Breast epithelium (tissue), 4 donors: Measurements from ENCODE around the gene RETREG3. TPM values are rescaled to one million over a fixed set of nuclear protein-coding genes. Genes with fewer than 3 reads are reported as not detected.
A peak's percentile ranks its signal among the peaks of the same experiment; 100 is the strongest.

Source experiments
- DNase-seq, 2 donors: peaks; one replicate each; pipeline ENCODE4 v3.0.0-alpha.2; 2019; ENCODE audit warnings: low spot score in 2 of 2
- H3K27ac ChIP-seq, 2 donors: fragments of 200-600 bp; sonication (generic) in 1 of 2; one replicate each; pipeline ENCODE4 v1.5.1; 2016 to 2019; ENCODE audit warnings: mild to moderate bottlenecking in 1 of 2
- H3K27me3 ChIP-seq, 2 donors: fragments of 200-600 bp; sonication (generic) in 1 of 2; one replicate each; pipeline versions ENCODE4 v1.5.1 to v1.6.0; 2017 to 2019; ENCODE audit warnings: control low read depth in 1 of 2, mild to moderate bottlenecking in 1 of 2
- H3K36me3 ChIP-seq: fragments of 200-600 bp; one replicate; pipeline ENCODE4 v1.5.1; 2019
- H3K4me1 ChIP-seq, 2 donors: fragments of 200-600 bp; sonication (generic); one replicate each; pipeline ENCODE4 v1.5.1; 2016 to 2019; ENCODE audit warnings: control low read depth in 1 of 2
- H3K4me3 ChIP-seq, 3 donors: fragments of 200-600 bp; sonication (generic); 1 replicate in 2 of 3; 2 replicates in 1 of 3; pipeline ENCODE4 v1.5.1; 2016 to 2019; ENCODE audit warnings: mild to moderate bottlenecking in 3 of 3, moderate library complexity in 2 of 3
- H3K9me3 ChIP-seq, 2 donors: fragments of 200-600 bp; sonication (generic) in 1 of 2; one replicate each; pipeline ENCODE4 v1.5.1; 2016 to 2019; ENCODE audit warnings: control low read depth in 1 of 2
- CTCF ChIP-seq, 3 donors: fragments of 450-650 bp; IDR thresholded peaks; one replicate each; pipeline ENCODE4 v1.5.1; 2016 to 2017; ENCODE audit warnings: antibody characterized with exemption in 3 of 3, mild to moderate bottlenecking in 3 of 3, moderate library complexity in 3 of 3
- POLR2A ChIP-seq: fragments of 450-650 bp; IDR thresholded peaks from one replicate; pipeline ENCODE4 v1.6.1; 2016; ENCODE audit warnings: antibody characterized with exemption, mild to moderate bottlenecking, moderate library complexity
- POLR2AphosphoS5 ChIP-seq, 3 donors: sonication (generic); formaldehyde crosslinking; IDR thresholded peaks; one replicate each; pipeline ENCODE4 v1.6.1; 2017; ENCODE audit warnings: antibody characterized with exemption in 3 of 3
- intact Hi-C: fragments of 100-400 bp; cut with DNase I; formaldehyde crosslinking; loops from one replicate; pipeline ENCODE4 v1.15.1; 2023; ENCODE audit warnings: low total_unique reads
- total RNA-seq, 3 donors: library from RNA; depleted of rRNA; stranded (reverse); fragments of >200 nt; gene quantifications; one replicate each; pipeline ENCODE4 v1.1.0, GENCODE V29; 2016

RETREG3 gene
- total RNA-seq, 3 donors from 2014 or later, result 58.7 to 85.8 (median 62.4) TPM

- H3K27ac ChIP-seq, result peak overlapping the region; percentile 92 to 94
- H3K9me3 ChIP-seq, result no peaks in the 10 kb centered on the region
- DNase-seq, result no peak
- H3K4me1 ChIP-seq, result peaks cover 0 to 6% of the 10 kb centered on the region in 2 donors
- H3K27me3 ChIP-seq, result no peaks in the 10 kb centered on the region
- H3K4me3 ChIP-seq, result peak overlapping the region; percentile 71 to 92 (median 83)
- H3K36me3 ChIP-seq, result no peaks in the 10 kb centered on the region
- intact Hi-C loops, result loop anchor here (1.0 kb wide), 1 partner anchor 12 kb away; no protein-coding TSS in a partner anchor
- no peak for TF ChIP-seq POLR2A
Observed at GRCh38 chr17:42608305-42609181, 631 bp downstream of the RETREG3 start.

- Histone ChIP-seq H3K27me3 (no peaks in the 10 kb centered on the region), H3K27ac (no peak overlapping the region), H3K36me3 (no peaks in the 10 kb centered on the region), H3K4me1 (peaks cover 0 to 6% of the 10 kb centered on the region in 2 donors), H3K4me3 (peak overlapping the region in 2 of 3 donors; percentile 71 to 92), H3K9me3 (no peaks in the 10 kb centered on the region)
- TF ChIP-seq CTCF (IDR thresholded peaks at IDR 0.05), result no peak
- TF ChIP-seq POLR2A, result no peak
- TF ChIP-seq POLR2AphosphoS5 (IDR thresholded peaks at IDR 0.05), result no peak
- no peak for DNase-seq
- intact Hi-C loops, result no loop called here
Observed at GRCh38 chr17:42607769-42608168, 1.4 kb downstream of the RETREG3 start.

- Histone ChIP-seq H3K9me3 (no peaks in the 10 kb centered on the region), H3K36me3 (no peaks in the 10 kb centered on the region), H3K27ac (no peak overlapping the region), H3K4me1 (peaks cover 0 to 6% of the 10 kb centered on the region in 2 donors), H3K27me3 (no peaks in the 10 kb centered on the region), H3K4me3 (no peak overlapping the region)
- TF ChIP-seq CTCF (IDR thresholded peaks at IDR 0.05) (no peak), POLR2AphosphoS5 (IDR thresholded peaks at IDR 0.05) (no peak), POLR2A (no peak)
- intact Hi-C loops, result no loop called here
- DNase-seq, result no peak
Observed at GRCh38 chr17:42603318-42603717, 5.9 kb downstream of the RETREG3 start.

GRCh38 chr17:42598905-42599304 is 10.3 kb downstream of the RETREG3 start:
- H3K4me1 ChIP-seq, result no peaks in the 10 kb centered on the region
- H3K9me3 ChIP-seq, result no peaks in the 10 kb centered on the region
- no peaks in the 10 kb centered on the region for H3K27me3 ChIP-seq
- DNase-seq, result no peak
- H3K4me3 ChIP-seq, result no peak overlapping the region
- H3K27ac ChIP-seq, result no peak overlapping the region
- no peaks in the 10 kb centered on the region for H3K36me3 ChIP-seq
- intact Hi-C loops, result no loop called here
- TF ChIP-seq POLR2AphosphoS5 (IDR thresholded peaks at IDR 0.05), result no peak
- no peak for TF ChIP-seq POLR2A
- TF ChIP-seq CTCF (IDR thresholded peaks at IDR 0.05), result no peak

GRCh38 chr17:42596386-42596785 is 12.8 kb downstream of the RETREG3 start:
- Histone ChIP-seq H3K27ac (no peak overlapping the region), H3K36me3 (no peaks in the 10 kb centered on the region), H3K4me3 (no peak overlapping the region), H3K4me1 (no peaks in the 10 kb centered on the region), H3K9me3 (no peaks in the 10 kb centered on the region), H3K27me3 (no peaks in the 10 kb centered on the region)
- DNase-seq, result no peak
- TF ChIP-seq POLR2AphosphoS5 (IDR thresholded peaks at IDR 0.05) (no peak), CTCF (IDR thresholded peaks at IDR 0.05) (no peak), POLR2A (no peak)
- intact Hi-C loops, result loop anchor here (1.0 kb wide), 1 partner anchor 13 kb away; the partner anchor contains the start of genes RETREG3 and TUBG1
